Measurements from ENCODE around the gene IFI30.
"Not testable (repeated sequence)": the region's sequence is repeated elsewhere in the genome, so short reads cannot be mapped to it uniquely, and the experiment has no call there.

IFI30 gene

GRCh38 chr19:18203408-18203862 is 29.8 kb downstream of the IFI30 start:
- DNase-seq (ENCODE audit: low read depth in 3 of 3) = no peak

GRCh38 chr19:18203863-18204393 is 30.3 kb downstream of the IFI30 start, which contains the start of gene RAB3A:
Gene RAB3A, minus strand, starts transcription at chr19:18204042. Its CDS starts 1,302 bp downstream, at chr19:18202740.
- peak; percentile 97 to 99 (median 99) for DNase-seq (ENCODE audit: low read depth in 3 of 3)

GRCh38 chr19:18204394-18205199 is 31.0 kb downstream of the IFI30 start:
- no peak for DNase-seq (ENCODE audit: low read depth in 3 of 3)

- DNase-seq (ENCODE audit: low read depth in 3 of 3) = peak in 2 of 3 experiments; percentile 32 to 40
These were observed 31.7 kb downstream of the IFI30 start for GRCh38 chr19:18205200-18205892.

GRCh38 chr19:18206018-18206417 is 32.4 kb downstream of the IFI30 start:
- DNase-seq (ENCODE audit: low read depth in 3 of 3) = no peak

GRCh38 chr19:18208098-18208951 is 34.7 kb downstream of the IFI30 start:
- peak in 1 of 3 experiments; percentile 23 for DNase-seq (ENCODE audit: low read depth in 3 of 3)

- DNase-seq (ENCODE audit: low read depth in 3 of 3) = not testable (repeated sequence)
These were observed 36.3 kb downstream of the IFI30 start for GRCh38 chr19:18209912-18210311.

GRCh38 chr19:18211683-18212082 is 38.1 kb downstream of the IFI30 start:
- DNase-seq (ENCODE audit: low read depth in 3 of 3) = no peak

- no peak for DNase-seq (ENCODE audit: low read depth in 3 of 3)
These were observed 41.3 kb downstream of the IFI30 start for GRCh38 chr19:18214779-18215433.

GRCh38 chr19:18216789-18217188 is 43.2 kb downstream of the IFI30 start:
- DNase-seq (ENCODE audit: low read depth in 3 of 3) = no peak

GRCh38 chr19:18218159-18218558 is 44.5 kb downstream of the IFI30 start:
- no peak for DNase-seq (ENCODE audit: low read depth in 3 of 3)

- DNase-seq (ENCODE audit: low read depth in 3 of 3) = no peak
These were observed 45.0 kb downstream of the IFI30 start for GRCh38 chr19:18218600-18218999.

- DNase-seq (ENCODE audit: low read depth in 3 of 3) = no peak
These were observed 46.5 kb downstream of the IFI30 start for GRCh38 chr19:18219911-18220631.

- DNase-seq (ENCODE audit: low read depth in 3 of 3) = no peak
These were observed 47.1 kb downstream of the IFI30 start for GRCh38 chr19:18220632-18221275.

- DNase-seq (ENCODE audit: low read depth in 3 of 3) = no peak
These were observed 48.5 kb downstream of the IFI30 start for GRCh38 chr19:18221815-18222725.

GRCh38 chr19:18223860-18224524 is 50.4 kb downstream of the IFI30 start:
- DNase-seq (ENCODE audit: low read depth in 3 of 3) = no peak

- DNase-seq (ENCODE audit: low read depth in 3 of 3) = peak; percentile 40 to 80 (median 50)
These were observed 51.1 kb downstream of the IFI30 start for GRCh38 chr19:18224525-18225354.
